Measurements from ENCODE around the gene PKD1.
A peak's percentile ranks its signal among the peaks of the same experiment; 100 is the strongest.

PKD1 gene

GRCh38 chr16:2170587-2171435 is 35.1 kb upstream of the PKD1 start:
- DNase-seq = no peak

GRCh38 chr16:2170080-2170479 is 34.4 kb upstream of the PKD1 start:
- no peak for DNase-seq

DNA sequence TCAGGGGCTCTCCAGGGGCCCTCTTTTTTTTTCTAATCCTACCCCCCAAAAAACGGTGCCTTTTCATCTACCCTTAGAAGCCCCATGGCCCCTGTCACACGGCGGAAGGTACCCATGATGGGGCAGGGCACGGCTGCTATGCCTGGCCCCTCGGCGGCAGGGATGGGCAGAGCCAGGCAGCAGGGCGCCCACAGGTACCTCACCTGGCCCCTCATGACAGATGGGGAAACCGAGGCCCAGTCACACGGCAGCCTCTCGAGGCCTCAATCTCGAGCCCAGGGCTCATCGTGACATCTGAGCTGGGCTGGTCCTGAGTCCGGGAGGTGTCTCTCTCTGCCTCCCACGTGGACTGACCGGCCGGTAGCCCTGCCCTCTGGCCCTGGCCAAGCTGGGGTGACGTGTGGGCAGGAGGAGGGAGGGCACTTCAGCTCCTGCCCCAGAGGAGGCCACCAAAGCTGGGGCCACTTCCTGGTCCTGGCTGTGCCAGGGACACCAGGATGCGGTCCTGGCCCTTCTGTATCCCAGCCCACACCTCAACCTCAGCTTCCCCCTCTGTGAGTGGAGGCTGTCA is 31.5 kb upstream of the PKD1 start:
- DNase-seq = no peak

DNA sequence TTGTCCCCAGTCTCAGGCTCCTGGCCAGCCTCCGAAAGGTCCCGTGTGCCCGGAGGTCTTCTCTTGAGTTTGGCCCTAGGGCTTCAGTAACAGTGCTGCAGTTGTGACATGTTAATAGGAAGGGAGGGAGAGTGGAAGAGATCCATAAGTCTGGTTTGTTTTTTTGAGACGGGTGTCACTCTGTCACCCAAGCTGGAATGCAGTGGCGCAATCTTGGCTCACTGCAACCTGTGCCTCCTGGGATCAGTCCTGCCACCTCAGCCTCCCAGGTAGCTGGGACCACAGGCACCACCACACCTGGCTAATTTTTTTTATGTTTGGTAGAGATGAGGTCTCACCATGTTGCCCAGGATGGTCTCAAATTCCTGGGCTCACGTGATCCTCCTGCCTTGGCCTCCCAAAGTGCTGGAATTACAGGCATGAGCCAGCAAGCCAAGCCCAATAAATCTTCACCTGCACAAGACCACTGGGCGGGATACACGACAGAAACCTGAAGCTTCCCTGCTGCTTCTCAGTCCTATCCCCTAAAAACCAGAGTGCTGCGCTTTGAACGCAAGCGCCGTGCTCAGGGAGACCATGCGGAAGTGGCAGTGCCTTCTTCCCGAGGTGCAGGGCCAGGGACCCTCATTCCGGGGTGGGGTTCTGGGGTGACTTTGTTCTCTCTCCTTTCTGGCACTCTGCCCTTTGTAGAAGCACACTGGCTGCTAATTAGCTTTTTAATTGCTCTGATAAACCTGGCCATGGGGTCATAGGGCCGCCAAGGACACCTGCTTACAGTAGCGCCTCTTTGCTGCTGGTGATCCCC is 30.8 kb upstream of the PKD1 start:
- no peak for DNase-seq

DNA sequence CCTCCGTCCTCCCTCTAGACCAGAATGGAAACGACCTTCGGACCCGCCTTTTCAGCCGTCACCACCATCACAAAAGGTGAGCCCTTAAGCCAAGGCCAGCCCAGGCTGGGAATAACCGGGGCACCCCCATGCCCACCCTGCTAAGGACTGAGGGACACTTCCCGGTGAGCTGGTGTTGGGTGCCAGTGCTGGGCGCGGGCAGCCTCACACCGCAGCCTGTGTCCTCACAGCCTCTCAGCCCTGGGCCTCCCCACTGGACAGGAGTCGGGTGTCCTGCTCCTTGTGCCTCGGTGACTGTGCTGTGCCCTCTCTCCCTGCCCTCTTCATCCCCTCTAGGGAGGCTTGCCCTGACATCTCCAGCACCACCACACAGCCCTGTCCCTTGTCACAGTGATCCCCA is 30.2 kb upstream of the PKD1 start:
- DNase-seq = no peak

GRCh38 chr16:2163211-2163881 is 27.6 kb upstream of the PKD1 start:
- peak in 12 of 56 donors; percentile 6 to 59 (median 18) for DNase-seq

DNA sequence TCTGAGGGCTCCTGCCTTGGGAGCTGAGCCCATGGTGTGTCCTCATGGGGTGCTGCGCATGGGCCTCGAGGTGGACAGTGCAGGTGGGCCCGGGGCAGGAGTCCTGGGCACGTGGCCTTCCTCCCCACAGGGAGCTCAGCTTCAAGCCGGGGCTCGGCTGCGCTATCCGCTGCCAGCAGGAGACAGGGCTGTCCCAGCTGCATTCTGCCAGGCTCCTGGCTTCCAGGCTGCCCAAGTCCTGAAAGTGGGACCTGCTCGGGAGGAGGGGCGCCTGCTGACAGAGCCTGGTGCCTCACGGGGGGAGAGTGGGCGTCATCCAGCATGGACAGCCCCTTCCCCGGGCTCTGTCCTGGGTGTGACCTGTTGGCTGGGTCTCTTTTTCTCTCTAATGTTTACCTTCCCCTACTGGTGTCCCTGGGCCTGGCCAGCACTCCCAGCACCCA is 27.0 kb upstream of the PKD1 start:
- DNase-seq = no peak

- DNase-seq = no peak
Observed at GRCh38 chr16:2161911-2162310, 26.2 kb upstream of the PKD1 start.

DNA sequence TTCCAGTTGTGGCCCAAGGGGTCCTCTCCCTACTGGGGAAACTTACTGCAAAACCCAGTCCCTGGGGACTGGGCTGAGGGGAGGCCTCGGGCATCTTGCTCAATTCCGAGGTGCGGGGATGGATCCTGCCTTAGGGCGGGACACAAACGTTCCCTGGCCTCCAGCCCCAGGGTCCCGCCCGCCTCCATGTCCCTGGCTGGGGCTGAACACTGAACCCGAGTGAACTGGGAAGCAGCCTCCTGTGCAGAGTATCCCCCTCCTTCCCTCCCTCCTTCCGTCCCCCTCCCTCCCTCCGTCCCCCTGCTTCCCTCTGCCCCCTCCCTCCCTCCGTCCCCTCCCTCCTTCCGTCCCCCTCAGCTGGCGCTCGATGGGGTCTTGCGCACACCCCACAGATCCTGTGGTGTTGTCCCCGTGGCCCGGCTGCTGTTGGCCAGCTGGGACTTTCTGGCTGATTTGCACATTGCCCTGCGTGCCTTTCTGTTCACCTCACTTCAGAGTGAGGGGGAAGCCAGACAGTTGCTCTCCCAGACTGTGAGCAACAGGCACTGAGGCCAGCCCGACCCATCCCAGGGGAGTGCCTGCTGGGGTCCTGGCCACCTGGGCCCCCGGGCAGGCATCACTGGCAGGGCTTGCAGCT is 25.3 kb upstream of the PKD1 start:
- DNase-seq = peak in 1 of 56 donors; percentile 32

DNA sequence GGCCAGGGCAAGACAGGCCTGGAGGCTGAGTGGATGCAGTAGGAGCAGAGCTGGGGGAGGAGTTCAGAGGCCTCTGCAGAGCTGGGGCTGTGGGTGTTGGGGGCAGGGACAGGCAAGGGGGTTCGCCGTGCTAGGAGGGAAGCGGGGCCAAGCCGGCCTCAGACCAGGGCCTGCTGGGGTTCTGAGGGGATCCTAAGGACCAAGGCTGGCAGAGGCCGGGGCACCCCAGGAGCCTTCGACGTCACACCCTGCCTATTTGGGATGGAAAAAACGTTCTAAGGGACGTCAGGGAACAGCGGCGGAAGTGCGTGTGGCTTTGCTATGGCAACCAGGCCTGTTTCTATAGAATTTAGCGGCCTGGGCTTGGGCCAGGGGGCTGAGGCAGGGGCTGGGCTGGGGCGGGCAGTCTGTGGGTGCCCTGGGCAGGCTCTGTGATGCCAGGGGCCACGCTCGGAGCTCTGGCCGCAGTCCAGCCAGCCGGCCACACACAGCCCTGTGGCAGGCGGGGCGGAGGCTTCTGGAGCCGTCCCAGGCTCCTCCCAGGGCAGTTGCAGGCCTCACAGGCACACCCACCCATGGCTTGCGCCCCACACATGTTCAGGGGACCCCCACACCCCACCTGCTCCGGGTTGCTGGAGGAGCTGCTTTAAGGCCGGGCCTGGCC is 23.6 kb upstream of the PKD1 start:
- DNase-seq = peak in 37 of 56 donors; percentile 18 to 83 (median 60)

- no peak for DNase-seq
Observed at GRCh38 chr16:2158262-2158638, 22.6 kb upstream of the PKD1 start.

DNA sequence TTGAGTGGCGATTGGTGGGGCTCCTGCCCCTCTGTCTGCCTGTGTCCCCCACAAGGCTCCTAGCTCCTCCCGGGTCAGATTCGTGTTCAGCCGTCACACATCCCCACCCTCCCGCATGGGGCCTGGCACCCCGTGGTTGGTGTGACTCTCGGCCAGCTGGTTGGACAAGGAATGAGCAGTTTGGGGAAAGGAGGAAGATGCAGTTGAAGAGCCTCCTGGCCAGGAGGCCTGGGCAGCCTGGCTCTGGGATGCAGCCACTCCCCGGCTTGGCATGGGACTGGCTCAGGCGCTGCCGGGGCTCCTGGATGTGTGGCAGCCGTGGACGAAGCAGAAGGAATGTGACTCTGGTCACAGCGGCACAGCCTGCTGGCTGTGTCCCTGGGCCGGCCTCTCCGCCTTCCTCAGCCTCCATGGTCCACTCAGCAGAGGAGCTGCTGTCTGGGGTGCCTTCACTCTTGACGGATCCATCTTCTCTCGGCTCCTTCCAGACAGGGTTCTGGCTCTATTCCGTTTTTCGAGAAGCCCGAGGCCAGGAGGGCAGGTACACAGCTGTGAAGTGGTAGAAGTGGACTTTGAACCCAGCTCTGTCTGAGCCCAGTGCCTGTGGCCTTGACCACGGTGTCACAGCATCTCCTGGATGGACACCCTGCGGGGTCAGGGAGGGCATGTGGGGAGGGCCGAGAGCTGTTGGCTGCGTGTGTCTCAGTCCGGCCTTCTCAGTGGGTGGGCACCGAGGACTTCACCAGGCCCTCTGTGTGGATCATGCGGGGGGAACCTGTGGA is 22.0 kb upstream of the PKD1 start:
- peak in 4 of 56 donors; percentile 11 to 53 (median 22) for DNase-seq

- no peak for DNase-seq
Observed at GRCh38 chr16:2156849-2157224, 21.1 kb upstream of the PKD1 start.

DNA sequence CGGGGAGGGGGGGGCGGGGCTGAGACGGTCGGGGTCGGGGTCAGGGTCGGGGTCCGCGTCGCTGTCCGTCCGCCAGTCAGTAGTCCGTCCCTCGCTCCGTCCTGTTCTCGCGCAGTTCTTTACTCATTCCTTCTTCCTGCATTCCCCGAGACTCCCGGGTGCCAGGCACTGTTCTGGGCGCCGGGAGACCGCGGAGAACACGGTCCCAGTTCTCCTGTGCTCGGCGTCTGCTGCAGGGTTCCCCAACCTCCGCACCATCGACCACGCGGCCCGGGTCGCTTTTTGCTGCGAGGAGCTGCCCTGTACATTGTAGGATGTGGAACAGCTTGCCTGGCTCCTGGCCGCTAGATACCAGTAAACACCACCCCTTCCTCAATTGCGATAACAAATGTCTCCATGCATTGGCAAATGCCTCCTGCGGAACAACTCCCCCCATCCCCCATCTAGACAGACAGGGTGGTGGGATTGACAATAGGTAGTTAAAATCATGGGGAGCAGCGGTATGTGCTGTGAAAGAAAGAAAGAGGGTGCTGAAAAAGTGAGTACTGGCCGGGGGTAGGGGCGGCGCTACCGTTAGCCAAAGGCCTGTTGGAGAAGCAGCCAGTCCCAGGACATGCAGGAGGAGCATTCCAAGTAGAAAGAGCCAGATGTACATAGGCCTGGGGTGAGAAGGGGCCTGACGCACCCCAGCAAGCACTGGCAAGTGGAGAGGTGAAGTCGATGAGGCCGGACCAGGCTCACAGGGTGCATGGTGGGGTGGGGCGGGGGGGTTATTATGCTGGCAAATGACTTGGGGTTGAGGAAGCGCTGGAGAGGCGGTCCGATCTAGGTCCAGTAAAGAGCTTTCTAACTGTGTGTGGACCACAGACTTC is 20.5 kb upstream of the PKD1 start:
- DNase-seq = peak in 2 of 56 donors; percentile 14 to 45

GRCh38 chr16:2155091-2155950 is 19.6 kb upstream of the PKD1 start, which contains the start of gene TRAF7:
Gene TRAF7 (plus strand): TSS chr16:2155782. CDS start chr16:2163921, 8,139 bp downstream.
- peak; percentile 86 to 100 (median 99) for DNase-seq

DNA sequence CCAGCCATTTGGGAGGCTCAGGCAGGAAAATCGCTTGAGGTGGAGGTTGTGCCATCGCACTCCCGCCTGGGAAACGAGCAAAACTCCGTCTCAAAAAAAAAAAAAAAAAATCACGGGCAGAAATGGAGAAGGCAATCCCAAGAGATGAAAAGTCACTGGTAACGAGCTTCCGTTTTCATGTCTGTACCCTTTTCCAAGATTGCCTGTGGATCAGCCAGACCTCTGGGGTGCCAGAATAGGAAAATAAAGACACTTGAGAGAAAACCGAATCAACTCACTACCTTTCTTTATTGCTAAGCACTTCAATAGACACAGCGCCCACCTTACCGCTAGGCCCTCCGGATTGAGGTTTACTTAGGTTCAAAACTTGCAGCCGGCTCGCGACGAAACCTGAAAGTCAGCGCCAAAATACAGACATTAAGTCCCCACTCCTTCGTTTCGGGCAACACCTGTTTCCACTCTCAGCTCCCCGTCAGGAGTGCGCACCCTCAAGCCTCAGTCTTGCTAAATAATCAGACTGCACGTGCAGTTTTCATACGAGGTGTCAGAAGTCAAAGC is 18.9 kb upstream of the PKD1 start:
- no peak for DNase-seq
